Brain microvascular endothelial cell (primary cell): Measurements from ENCODE around the gene MED17.

Experiments
- DNase-seq: peaks from one replicate; pipeline ENCODE4 v3.0.0-alpha.2; 2020
- H3K27ac ChIP-seq: fragments of 250-450 bp; sonication (Bioruptor Pico); 2 replicates; pipeline ENCODE4 v1.5.1; 2020; ENCODE audit warnings: mild to moderate bottlenecking, moderate library complexity
- H3K27me3 ChIP-seq: fragments of 250-450 bp; sonication (Bioruptor Pico); replicated peaks from 2 replicates; pipeline ENCODE4 v1.5.1; 2020; ENCODE audit warnings: mild to moderate bottlenecking
- H3K36me3 ChIP-seq: fragments of 250-450 bp; sonication (Bioruptor Pico); replicated peaks from 2 replicates; pipeline ENCODE4 v1.5.1; 2020; ENCODE audit warnings: mild to moderate bottlenecking
- H3K4me3 ChIP-seq: 2 replicates; pipeline ENCODE4 v1.5.1; 2011; ENCODE audit warnings: low read depth, mild to moderate bottlenecking, control low read depth, low read length, moderate library complexity
- in situ Hi-C: cut with HindIII; loops from 2 replicates; pipeline ENCODE4 v1.10.0; 2017; ENCODE audit warnings: low sequenced_read_pairs, low pct_ligation_motif_present
- TF ChIP-seq, protein P1 (sequence below): IDR thresholded peaks from 2 replicates; pipeline ENCODE4 v1.5.1; 2011; ENCODE audit warnings: low read depth, mild to moderate bottlenecking, moderate library complexity, low read length, control low read depth, inconsistent platforms; ENCODE audit errors: missing control alignments

Gene MED17

DNA sequence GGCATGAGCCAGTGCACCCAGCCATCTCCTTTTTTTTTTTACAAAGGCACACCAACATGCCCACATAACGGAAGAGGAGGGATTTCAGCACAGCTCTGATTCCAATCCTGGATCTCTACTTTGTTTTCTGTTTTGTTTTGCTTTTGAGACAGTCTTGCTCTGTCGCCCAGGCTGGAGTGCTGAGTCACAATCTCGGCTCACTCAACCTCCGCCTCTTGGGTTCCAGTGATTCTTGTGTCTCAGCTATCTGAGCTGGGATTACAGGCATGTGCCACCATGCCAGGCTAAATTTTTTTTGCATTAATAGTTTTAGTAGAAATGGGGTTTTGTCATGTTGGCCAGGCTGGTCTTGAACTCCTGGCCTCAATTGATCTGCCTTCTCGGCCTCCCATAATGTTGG lies 38.3 kb downstream of the MED17 start:
- DNase-seq = peak; percentile 30
- in situ Hi-C loops = no loop called here
- no peaks in the 10 kb centered on the region for H3K36me3 ChIP-seq
- H3K27ac ChIP-seq = no peak overlapping the region
- H3K4me3 ChIP-seq = no peak overlapping the region
- H3K27me3 ChIP-seq = no peaks in the 10 kb centered on the region
- TF ChIP-seq, protein P1, sequence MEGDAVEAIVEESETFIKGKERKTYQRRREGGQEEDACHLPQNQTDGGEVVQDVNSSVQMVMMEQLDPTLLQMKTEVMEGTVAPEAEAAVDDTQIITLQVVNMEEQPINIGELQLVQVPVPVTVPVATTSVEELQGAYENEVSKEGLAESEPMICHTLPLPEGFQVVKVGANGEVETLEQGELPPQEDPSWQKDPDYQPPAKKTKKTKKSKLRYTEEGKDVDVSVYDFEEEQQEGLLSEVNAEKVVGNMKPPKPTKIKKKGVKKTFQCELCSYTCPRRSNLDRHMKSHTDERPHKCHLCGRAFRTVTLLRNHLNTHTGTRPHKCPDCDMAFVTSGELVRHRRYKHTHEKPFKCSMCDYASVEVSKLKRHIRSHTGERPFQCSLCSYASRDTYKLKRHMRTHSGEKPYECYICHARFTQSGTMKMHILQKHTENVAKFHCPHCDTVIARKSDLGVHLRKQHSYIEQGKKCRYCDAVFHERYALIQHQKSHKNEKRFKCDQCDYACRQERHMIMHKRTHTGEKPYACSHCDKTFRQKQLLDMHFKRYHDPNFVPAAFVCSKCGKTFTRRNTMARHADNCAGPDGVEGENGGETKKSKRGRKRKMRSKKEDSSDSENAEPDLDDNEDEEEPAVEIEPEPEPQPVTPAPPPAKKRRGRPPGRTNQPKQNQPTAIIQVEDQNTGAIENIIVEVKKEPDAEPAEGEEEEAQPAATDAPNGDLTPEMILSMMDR = no peak

DNA sequence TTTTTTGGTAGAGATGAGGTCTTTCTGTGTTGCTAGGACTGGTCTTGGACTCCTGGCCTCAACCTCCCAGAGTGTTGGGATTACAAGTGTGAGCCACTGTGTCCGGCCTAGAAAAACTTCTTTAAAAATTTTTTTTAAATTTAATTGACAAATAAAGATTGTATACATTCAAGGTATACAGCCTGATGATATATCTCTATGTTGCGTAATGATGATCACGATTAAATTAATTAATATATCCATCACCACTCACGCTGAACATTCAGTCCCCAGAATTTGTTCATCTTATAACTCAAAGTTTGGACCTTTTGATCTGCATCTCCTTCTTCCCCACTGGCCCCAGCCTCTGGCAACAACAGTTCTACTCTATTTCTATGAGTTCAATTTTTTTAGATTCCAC lies 39.1 kb downstream of the MED17 start:
- no peak overlapping the region for H3K4me3 ChIP-seq
- no peak for DNase-seq
- H3K36me3 ChIP-seq = no peaks in the 10 kb centered on the region
- no peaks in the 10 kb centered on the region for H3K27me3 ChIP-seq
- in situ Hi-C loops = no loop called here
- TF ChIP-seq, protein P1 = no peak
- no peak overlapping the region for H3K27ac ChIP-seq

DNA sequence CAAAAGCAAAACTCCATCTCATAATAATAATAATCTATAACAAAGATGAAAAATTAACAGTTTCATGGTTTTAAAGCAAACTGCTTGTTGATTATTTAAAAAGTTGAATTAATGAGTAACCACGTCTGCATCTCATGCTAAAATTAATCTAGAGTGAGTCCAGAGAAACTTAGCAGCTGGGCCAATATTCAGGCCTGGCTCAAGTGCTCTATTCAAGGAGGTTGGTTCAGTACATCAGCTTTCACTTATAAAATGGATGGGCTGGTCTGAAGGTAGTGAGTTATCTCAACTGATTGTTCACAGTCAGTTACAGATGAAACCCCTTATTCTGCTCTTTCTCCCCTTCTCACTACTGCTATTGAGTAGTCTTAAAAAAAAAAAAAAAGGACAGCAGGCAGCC lies 43.3 kb downstream of the MED17 start:
- no peak overlapping the region for H3K27ac ChIP-seq
- H3K36me3 ChIP-seq = no peaks in the 10 kb centered on the region
- TF ChIP-seq, protein P1 = no peak
- no peaks in the 10 kb centered on the region for H3K27me3 ChIP-seq
- DNase-seq = no peak
- in situ Hi-C loops = no loop called here
- no peak overlapping the region for H3K4me3 ChIP-seq

DNA sequence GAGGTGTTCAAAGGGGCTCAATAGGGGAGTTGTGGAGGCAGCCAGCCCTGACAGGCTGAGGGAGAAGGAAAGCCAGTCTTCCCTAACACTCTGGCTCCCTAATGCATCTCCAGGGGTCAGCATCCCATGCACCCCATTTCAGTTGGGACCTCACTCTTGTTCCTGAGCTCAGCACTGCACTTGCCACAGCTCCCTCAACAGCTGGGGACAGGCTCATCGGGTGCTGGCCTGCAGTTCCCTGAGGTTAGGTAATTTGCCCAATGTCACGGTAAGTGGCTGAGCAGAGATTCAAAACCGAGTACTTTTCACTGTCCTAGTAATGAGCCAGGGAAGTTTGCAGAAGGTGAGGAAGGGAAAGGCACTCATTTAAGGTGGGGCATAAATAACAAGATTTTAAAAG lies 45.5 kb downstream of the MED17 start:
- TF ChIP-seq, protein P1 = no peak
- H3K27me3 ChIP-seq = no peaks in the 10 kb centered on the region
- no peak for DNase-seq
- no peak overlapping the region for H3K4me3 ChIP-seq
- in situ Hi-C loops = no loop called here
- no peaks in the 10 kb centered on the region for H3K36me3 ChIP-seq
- H3K27ac ChIP-seq = no peak overlapping the region

DNA sequence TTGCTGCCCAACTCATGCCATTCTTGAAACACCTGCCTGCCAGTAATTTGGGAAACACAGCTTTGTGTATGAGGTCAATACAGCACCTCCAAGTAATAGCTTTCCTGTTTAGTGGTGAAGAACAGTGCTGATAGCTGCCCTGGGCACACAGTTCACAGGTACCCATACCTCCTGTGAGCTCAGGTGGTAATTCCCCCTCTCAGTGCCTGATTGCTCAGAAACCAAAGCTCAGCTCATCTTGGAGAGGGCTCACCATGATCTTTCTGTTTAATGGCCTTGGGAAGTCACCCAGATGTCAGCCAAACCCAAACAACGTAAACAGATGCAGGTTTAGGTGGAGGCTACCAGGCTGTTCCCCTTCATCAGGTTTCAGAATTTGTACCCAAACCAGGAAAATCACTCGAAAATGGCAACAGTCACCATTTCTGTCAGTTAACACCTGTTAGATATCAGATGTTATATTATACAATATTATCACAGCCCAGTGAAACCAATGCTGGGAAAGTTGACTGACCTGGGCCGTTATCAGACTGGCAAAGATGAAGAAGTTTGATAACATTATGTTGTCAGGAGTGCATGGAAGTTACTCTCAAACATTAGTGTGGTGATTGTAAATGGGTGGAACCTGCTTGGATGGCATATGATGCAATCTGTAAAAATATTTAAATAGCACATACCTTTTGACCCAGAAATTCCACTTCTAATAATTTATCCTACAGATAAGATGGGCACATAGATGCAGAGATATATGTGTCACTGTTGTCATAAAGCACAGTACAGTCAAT lies 47.5 kb downstream of the MED17 start:
- no peak overlapping the region for H3K4me3 ChIP-seq
- no peak for DNase-seq
- no peaks in the 10 kb centered on the region for H3K36me3 ChIP-seq
- no peaks in the 10 kb centered on the region for H3K27me3 ChIP-seq
- TF ChIP-seq, protein P1 = no peak
- in situ Hi-C loops = no loop called here
- no peak overlapping the region for H3K27ac ChIP-seq

DNA sequence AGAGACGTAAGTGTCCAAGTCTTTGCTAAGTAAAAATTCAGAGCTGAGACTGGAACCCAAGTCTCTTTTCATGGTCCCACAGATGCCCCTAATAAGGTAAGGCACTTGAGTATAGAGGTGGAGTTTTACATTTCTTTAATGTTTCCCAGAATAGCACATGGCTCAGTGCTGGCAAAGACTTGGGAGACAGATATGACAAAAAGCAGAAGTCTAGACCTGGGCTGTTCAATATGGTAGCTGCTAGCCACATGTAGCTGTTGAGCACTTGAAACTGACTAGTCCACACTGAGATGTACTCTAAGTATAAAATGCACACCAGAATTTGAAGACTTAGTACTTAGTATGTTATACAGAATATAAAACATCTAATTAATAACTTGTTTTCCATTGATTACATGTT lies 48.7 kb downstream of the MED17 start:
- Histone ChIP-seq H3K27ac (no peak overlapping the region), H3K36me3 (no peaks in the 10 kb centered on the region), H3K4me3 (no peak overlapping the region), H3K27me3 (no peaks in the 10 kb centered on the region)
- TF ChIP-seq, protein P1 = no peak
- in situ Hi-C loops = no loop called here
- DNase-seq = no peak
